Stimulated activated CD8-positive, alpha-beta memory T cell treated with anti-CD3 and anti-CD28 coated beads, Interleukin-7, amount 100 ng/mL, for 24 hours (primary cell): Measurements from ENCODE around the gene NUDT1.

ENCODE experiments used
- DNase-seq: peaks from one replicate; pipeline ENCODE4 v3.0.0-alpha.2; 2020; ENCODE audit warnings: low read depth

The NUDT1 gene

GRCh38 chr7:2248984-2249694, 7.1 kb downstream of the NUDT1 start:
- no peak for DNase-seq

- no peak for DNase-seq
Observed at GRCh38 chr7:2249744-2250323, 7.8 kb downstream of the NUDT1 start.

DNA sequence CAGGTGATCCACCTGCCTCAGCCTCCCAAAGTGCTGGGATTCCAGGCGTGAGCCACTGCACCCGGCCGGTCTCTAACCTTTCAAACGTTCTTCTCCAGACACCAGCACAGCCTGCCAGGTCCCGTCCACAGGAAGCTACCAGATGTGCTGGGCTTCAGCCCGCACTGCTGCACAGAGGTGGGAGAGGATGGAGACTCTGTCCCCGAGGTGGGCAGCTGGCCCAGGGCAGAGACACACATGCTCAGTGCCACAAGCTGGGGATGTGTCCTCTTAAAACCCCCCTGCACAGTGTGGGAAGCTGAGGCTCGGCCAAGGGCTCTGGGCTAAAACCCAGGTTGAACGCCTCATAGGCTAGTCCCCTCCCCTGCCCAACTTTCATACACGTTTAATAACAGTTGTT, 9.4 kb downstream of the NUDT1 start:
- DNase-seq = no peak

DNA sequence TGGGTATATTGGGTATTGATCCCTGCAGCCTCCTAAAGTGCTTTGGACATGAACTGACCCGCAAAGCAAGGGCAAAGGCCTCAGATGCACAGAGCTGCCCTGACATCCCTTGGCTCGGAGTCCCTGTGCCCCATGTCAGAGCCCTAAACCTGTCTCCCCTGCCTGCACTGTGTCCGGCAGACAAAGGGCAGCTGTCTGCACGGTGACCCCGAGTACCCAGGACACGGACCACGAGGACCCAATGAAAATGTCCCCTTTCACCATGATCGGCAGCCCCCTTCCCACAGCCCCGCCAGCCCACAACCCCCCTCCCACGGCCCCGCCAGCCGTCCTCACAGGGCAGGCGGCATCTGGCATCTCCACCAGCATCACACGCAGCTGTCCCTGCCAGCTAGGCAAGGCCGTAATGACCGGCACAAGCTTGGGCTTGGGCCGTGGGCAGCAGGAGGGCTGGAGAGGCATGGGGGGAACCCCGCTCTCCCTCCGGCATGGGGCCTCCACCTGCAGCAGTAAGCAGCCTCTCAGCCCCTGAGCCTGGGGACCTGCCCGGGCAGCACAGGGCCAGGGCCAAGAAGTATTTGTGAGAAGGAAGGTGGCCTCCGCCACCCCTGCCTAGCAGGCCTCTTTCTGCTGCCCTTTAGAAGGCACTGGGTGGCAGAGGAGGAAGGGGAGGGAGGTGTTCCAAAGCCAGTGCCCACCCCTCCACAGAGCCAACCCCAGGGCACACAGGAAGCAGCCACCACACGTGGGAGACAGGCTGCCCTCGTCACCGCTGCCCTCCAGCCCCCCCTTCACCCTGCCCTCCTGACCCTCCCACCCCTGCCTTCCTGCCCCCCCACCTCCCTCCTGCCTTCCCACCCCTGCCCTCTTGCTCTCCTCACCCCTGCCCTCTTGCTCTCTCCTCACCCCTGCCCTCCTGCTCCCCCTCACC, 10.1 kb downstream of the NUDT1 start:
- no peak for DNase-seq

DNA sequence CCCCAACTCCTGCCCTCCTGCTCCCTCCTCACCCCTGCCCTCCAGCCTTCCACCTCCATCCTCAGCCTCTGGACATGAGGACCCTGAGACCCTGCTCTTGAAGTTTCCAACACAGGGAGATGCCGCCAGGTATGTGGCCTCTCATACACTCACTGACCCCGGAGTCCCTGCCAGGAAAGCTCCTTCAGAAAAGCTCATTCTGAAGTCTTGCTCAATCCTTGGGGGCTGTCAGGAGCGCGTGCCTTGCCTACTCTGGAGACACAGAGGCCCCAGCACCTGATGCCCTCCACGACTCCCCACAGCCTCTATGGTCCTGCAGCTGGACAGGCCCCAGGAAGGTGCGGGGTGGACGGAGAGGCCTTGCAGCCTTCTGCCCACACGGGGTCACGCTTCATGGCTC, 11.0 kb downstream of the NUDT1 start:
- DNase-seq = no peak

DNA sequence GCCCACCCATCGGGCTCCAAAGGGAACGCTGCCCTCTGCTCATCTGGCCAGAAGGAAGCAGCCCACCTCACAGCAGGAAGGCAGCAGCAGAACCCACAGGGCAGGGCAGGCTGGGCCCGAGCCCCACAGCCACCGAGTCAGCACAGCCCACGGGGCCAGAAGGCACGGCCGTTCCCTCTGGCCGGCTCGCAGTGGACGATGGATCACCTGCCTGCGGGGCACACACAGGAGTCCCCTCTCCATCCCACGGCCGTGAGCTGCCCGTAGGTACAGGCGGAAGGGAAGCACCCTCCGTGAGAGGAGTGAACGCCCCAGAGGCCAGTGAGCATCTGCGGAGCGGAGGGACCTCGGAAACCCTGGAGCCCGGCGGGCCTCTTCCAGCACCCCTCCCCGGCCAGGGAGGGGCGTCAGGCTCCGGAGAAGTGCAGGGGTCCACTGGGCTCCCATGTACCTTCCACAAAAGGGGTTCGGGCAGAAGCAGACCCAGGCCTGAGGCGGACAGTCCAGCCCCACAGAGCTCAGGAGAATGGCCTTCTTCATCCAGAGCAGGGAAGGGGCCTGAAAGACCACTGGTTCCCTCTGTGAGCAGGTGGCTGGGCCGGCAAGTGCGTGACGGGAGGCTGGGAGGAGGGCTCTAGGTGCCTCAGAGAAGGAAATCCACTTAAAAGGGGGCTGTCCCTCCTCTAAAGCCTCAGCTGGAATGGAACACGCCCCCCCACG, 11.7 kb downstream of the NUDT1 start:
- DNase-seq = no peak

- DNase-seq = no peak
Observed at GRCh38 chr7:2254429-2255144, 12.6 kb downstream of the NUDT1 start.

GRCh38 chr7:2255145-2256139, 13.4 kb downstream of the NUDT1 start:
- no peak for DNase-seq

DNA sequence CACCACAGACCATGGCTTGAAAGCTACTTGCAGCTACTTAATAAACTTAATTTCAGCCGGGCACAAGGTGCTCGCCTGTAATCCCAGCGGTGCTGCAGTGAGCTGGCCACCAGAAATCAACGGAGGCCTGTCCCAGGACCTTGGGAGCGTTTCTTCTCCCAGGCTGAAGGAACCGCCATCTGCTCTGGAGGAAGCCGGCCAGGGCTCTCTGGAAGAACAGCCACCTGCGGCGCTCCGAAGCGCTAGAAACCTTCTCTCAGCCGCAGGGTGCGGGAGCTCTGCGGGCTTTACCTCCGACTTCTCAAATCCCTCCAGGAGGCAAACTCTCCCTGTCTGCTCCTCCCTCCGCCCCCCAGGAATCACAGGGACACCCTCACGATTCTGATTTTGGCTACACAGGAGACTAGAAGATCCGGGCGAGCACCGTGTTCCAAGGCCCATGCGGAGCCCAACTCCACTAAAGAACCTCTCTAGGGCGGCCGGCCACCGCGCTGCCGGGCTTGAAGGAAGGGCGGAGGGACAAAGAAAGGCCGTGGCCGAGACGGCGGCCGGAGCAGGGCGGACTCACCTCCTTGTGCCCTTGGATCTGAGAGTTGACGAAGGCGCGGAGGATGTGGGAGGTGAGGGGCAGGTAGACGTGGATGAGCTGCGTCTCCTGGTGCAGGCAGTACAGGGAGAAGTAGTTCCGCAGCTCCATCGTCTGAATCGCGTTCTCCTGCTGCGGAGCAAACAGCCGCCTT, 14.4 kb downstream of the NUDT1 start:
- DNase-seq = no peak

DNA sequence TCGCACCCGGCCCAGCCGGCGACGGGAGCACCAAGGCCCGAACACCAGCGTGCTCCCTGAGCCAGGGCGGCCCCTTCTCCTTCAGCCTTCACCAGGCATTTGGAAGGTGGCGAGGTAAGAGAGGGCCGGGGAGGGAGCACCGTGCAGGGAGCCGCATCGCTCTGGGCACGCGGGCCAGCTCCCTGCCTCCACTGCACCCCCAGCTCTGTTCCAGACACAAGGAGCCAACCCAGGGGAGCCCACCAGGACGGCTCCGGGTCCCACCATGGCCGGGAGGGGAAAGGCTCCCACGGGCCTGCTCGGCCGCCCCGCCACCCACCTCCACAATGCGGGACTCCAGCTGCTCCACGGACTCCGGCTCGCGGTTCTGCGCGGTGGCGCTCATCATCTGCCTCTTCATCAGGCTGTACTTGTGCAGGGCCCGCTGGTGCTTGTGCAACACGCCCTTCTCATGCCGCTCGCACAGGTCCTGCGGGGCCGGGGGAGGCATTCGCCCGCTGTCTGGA, 15.1 kb downstream of the NUDT1 start:
- no peak for DNase-seq

DNA sequence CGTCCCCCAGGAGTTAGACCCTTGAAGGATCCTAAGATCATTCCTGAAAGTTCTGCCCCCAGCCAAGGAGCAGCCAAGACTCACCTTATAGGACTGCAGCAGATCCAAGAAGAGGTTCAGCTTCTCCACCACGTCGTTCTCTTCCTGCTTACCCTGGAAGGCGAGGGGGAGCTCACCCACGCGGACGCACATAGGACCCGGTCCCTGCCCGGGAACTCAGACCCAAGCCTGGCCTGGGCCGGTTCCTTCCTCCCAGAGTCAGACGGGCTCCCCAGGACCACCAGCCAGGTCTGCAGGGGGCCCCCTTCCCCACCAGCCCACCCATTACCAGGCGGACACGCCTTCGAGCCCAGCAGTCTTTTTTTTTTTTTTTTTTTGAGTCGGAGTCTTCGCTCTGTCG, 15.6 kb downstream of the NUDT1 start:
- no peak for DNase-seq

- DNase-seq = no peak
Observed at GRCh38 chr7:2258661-2259365, 16.8 kb downstream of the NUDT1 start.

DNA sequence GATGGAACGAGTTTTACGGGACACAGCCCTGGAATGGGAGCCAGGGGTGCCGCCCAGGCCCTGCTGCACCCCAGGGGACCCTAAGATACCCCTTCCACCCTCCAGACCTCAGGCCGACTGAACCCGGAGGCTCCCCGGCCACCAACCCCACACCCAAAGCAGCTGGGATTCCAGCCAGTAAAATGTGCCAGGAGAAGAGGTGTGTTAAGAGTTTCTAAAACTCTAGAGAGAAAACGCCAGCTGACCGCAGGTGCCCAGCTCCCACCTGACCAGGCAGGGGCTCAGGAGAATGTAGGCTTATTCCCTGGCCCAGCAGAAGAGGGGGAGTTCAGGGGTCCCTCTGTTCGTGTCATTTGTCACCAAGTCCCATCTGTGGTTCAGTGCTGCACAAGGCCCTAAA, 17.5 kb downstream of the NUDT1 start:
- DNase-seq = no peak

DNA sequence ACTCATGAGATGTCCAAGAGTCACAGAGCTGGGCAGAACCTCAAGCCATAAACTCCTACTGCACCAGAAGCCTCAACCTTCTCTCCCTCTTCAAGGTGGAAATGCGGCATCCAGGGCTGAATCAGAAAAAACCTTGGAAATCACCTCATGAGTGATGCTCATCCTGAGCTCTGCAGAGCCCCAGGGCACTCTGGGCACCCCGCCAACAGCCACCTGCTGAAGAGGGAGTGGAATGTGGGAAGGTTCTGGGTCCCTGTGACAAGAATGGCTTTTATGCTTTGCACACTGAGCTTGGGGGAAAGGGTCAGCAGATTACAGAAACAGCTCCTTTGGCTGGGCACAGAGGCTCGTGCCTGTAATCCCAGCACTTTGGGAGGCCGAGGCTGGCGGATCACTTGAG, 18.8 kb downstream of the NUDT1 start:
- no peak for DNase-seq

DNA sequence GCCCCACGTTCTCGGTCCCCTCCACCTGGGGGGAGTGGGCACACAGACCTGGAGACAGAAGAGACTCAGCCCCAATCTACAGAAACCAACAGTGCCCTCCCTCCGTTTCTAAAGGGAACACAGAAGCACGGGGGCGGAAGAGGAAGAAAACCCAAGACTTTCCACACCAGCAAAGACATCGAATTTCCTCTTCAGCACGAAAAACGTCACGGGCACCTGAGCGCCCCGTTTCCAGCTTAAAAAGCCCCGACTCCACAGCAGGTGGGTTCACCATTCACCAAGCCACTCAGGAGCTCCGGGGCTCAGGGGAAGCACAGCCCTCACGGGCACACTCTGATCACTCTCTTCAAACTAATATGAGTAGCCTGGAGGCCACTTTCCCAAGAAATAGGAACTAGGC, 19.6 kb downstream of the NUDT1 start:
- no peak for DNase-seq

DNA sequence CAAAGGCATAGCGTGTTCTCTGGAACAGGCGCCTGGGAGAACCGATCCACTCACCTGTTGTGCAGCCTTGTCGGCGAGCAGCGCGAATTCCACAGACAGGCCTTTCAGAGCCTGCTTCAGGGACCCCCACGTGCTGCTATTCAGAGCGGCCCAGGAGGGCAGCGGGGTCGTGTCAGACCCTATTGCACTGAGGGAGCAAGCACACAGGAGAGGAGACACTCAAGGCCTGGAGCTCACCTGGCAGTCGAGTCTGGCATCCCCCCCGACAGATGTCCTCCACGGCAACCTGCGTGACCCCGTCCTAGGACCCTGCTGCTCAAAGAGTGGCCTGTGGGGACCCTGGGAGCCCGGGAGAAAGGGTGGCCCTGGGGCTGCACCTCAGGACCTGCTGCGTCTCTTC, 21.1 kb downstream of the NUDT1 start:
- DNase-seq = no peak

- no peak for DNase-seq
Observed at GRCh38 chr7:2264158-2264557, 22.1 kb downstream of the NUDT1 start.

- DNase-seq = no peak
Observed at GRCh38 chr7:2266911-2267310, 24.9 kb downstream of the NUDT1 start.
